ENCODE results near the gene ARL4C.

Gene ARL4C, protein sequence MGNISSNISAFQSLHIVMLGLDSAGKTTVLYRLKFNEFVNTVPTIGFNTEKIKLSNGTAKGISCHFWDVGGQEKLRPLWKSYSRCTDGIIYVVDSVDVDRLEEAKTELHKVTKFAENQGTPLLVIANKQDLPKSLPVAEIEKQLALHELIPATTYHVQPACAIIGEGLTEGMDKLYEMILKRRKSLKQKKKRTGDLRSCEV

DNA sequence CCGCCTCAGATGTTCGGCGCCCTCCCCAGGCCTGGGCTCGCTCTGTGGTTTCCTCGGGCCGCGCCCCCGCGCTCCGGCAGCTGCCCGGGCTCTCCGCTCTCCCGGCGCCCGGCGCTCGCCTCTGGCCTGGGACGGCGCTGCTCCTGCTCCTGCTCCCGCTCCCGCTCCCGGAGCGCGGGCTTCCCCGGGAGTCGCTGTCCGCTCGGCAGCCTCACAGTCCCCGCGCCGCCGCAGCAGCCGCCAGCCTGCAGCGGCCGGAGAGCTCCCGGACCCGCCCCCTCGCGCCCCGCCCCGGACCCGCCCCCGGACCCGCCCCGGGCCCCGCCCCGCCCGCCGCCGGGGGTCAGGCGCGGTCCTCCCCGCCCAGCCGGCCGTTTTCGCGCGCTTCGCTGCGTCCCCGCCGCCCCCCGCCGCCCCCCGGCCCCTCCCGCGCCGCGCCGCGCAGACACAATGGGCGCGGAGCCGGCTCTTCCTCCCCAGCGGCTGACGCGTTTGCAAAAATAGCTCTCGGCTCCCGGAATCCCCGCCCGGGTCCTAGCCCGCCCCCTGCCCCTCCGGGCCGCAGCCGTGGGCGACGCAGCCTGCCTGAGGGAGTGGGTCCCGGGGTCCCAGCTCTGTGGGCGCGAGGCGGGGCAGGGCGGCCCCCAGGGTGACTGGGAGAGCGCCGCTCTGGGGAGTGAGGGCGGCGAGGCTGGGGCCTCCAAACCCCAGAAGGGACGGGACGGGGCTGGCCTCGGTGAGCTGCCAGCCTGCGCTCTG, at the start of gene ARL4C:
TSS of gene ARL4C (minus strand) at position 247 of the 759 bp plus-strand sequence. CDS start 495 bp downstream, outside the sequence.
- DNase-seq (ENCODE audit: low read depth), result peak; percentile 62
- TF ChIP-seq, protein P1, sequence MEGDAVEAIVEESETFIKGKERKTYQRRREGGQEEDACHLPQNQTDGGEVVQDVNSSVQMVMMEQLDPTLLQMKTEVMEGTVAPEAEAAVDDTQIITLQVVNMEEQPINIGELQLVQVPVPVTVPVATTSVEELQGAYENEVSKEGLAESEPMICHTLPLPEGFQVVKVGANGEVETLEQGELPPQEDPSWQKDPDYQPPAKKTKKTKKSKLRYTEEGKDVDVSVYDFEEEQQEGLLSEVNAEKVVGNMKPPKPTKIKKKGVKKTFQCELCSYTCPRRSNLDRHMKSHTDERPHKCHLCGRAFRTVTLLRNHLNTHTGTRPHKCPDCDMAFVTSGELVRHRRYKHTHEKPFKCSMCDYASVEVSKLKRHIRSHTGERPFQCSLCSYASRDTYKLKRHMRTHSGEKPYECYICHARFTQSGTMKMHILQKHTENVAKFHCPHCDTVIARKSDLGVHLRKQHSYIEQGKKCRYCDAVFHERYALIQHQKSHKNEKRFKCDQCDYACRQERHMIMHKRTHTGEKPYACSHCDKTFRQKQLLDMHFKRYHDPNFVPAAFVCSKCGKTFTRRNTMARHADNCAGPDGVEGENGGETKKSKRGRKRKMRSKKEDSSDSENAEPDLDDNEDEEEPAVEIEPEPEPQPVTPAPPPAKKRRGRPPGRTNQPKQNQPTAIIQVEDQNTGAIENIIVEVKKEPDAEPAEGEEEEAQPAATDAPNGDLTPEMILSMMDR (conservative IDR thresholded peaks at IDR 0.05; ENCODE audit: low read depth, low read length), result peak; percentile 13
- peak within 1 kb of the TSS; percentile 79 for H3K4me3 ChIP-seq (ENCODE audit: low read depth, low read length)

DNA sequence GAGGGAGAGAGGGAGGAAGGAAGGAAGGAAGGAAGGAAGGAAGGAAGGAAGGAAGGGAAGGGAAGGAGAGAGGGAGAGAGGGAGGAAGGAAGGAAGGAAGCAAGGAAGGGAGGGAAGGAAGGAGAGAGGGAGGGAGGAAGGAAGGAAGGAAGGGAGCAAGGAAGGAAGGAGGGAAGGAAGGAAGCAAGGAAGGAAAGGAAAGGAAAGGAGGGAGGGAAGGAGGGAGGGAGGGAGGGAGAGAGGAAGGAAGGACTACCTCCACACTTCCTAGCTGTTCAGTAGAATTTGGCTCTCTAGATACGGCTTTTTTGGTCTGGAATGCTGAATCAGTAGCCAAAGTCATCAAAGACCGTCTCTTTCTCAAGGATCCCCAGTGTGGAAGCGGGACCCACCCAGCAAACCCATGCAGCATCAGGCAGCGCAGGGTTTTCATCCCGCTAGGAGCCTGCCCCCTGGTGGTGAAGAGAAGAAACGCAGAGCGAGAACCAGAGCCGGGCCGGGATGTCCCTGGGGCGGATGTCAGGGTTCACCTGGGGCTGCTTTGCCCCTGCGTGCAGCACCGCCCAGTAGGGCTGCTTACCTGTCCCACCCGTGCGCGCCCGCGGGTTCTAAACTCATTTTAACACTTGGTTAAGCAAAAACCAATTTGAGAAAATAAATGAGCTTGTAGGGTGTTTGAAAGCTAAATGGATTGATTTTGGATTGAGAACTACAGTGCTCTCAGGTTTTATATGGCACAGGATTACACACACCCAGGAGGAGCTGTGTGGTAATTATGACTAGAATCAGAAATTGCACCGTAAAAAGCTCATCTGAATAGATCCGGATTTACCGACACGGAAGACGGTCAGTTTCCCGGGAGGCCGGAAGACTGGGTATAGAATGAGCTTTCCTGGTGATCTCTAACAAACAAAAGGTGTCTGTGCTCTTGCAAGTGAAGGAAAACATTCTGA, 48.1 kb upstream of the ARL4C start:
- TF ChIP-seq, protein P1 (conservative IDR thresholded peaks at IDR 0.05; ENCODE audit: low read depth, low read length), result peak; percentile 91
- peak; percentile 70 for DNase-seq (ENCODE audit: low read depth)
- no peak overlapping the region for H3K4me3 ChIP-seq (ENCODE audit: low read depth, low read length)

DNA sequence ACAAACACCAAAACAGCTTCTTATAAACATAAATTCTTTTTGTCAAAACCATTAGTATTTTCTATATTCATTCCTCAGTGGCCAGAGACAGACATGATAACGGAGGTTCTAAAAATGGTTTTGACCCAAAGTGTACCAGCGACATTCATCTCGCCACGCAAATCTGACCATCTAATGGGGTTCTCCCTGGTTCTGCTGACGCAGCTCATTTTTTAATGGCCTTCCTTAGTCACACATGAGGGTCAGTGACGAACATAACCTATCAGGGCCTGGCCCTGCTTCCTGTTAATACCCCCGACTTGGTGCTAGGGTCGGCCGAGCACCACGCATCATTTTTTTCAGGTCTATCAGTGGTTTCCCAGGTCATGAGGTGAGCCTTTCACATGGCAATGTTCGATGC, 45.9 kb upstream of the ARL4C start:
- DNase-seq (ENCODE audit: low read depth), result no peak
- H3K4me3 ChIP-seq (ENCODE audit: low read depth, low read length), result no peak overlapping the region
- TF ChIP-seq, protein P1 (conservative IDR thresholded peaks at IDR 0.05; ENCODE audit: low read depth, low read length), result no peak

DNA sequence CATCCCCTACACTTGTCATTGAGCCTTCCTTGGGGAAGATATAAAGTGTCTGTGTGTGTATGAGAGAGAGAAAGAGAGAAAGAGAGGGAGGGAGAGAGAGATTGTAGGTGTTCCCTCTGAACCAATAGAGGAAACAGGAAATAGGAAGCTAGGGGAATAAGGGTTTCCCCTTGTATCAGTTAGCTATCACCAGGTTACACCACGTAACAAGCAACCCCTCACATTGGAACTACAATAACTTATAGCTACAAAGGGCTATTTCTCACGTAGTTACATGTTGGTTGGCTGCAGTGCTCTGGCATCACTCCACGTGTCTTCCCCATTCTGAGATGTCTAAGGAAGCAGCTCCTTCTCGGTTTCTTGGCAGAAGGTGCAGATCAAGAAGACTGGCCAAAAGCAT, 41.0 kb upstream of the ARL4C start:
- TF ChIP-seq, protein P1 (conservative IDR thresholded peaks at IDR 0.05; ENCODE audit: low read depth, low read length), result no peak
- DNase-seq (ENCODE audit: low read depth), result no peak
- H3K4me3 ChIP-seq (ENCODE audit: low read depth, low read length), result no peak overlapping the region

DNA sequence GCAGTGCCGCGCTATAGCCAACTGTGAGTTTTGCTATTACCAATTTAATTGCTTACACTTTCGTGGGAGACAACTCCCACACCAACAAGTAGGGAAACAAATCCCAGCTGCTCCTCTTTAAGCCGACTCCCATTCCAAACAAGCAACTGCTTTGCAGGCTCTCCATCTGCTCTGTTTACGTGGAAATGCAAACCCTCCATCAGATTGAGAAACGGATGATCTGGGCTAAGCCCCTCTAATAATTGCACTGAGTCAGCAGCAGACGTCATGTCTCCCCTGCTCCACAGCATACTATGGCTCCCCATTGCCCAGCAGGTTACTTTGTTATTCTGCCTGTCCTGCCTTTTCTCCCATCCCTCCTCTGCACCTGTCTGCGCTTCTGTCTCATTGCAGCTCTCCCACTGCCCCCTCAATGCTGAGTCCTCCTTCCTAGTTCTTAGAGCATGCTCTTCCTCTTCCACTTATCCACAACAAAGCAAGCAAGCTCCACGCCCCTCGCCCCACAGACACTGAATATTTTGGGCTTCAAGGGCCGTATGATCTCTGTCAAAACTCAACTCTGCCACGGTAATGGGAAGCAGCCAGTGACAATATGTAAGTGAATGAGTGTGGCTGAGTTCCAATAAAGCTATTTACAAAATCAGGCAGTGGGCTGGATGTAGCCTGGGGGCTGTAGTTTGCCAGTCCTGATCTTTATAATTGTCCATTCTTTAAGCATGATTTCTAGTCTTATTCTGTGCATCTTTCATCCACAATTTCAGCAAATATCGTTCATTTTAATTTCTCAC, 39.5 kb upstream of the ARL4C start:
- no peak for DNase-seq (ENCODE audit: low read depth)
- no peak overlapping the region for H3K4me3 ChIP-seq (ENCODE audit: low read depth, low read length)
- TF ChIP-seq, protein P1 (conservative IDR thresholded peaks at IDR 0.05; ENCODE audit: low read depth, low read length), result no peak

DNA sequence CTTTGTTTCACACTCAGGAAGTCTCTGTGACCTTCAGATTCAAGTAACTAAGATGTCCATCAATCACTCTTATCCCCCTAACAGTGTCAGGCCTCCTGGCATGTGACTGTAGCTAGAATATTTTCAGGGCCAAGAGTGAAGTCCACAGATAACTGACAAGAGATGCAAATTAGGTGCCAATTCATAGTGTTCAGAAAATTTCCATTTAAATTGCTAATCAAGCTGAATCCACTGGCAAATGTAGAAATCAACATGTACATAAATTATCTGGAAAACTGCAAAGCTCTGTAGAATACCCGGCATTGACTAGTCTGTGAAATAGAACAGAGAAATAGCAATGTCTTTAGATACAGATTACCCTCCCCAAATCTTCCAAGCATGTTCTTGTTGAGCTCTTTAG, 38.6 kb upstream of the ARL4C start:
- DNase-seq (ENCODE audit: low read depth), result no peak
- TF ChIP-seq, protein P1 (conservative IDR thresholded peaks at IDR 0.05; ENCODE audit: low read depth, low read length), result no peak

More for the DNA sequence above, 38.6 kb upstream of the ARL4C start:
- H3K4me3 ChIP-seq (ENCODE audit: low read depth, low read length), result no peak overlapping the region

All from choroid plexus epithelial cell (primary cell).